HEK293 (cell line): ENCODE data around the gene CIITA.

Experiments
- CTCF ChIA-PET: fragments of 350-600 bp; formaldehyde crosslinking; extraction: SDS; loops from one replicate; lab custom pipeline; 2021; ENCODE audit warnings: antibody characterized with exemption; lab: Yijun Ruan, JAX
- POLR2A ChIA-PET: fragments of 300-600 bp; formaldehyde crosslinking; extraction: SDS; loops from one replicate; lab custom pipeline; 2020; ENCODE audit warnings: antibody characterized with exemption, inconsistent platforms; lab: Yijun Ruan, JAX
- H3K27ac ChIP-seq: fragments of 200-500 bp; sonication (Bioruptor generic); 2 replicates; pipeline ENCODE4 v1.5.1; 2014; ENCODE audit warnings: low read depth, low read length, control low read depth, inconsistent platforms; ENCODE audit errors: extremely low read depth
- H3K36me3 ChIP-seq, 2 experiments: fragments of 200-500 bp in 1 of 2; sonication (Bioruptor generic) in 1 of 2; 1 replicate in 1 of 2; 2 replicates in 1 of 2; pipeline ENCODE4 v1.5.1; 2014 to 2017; ENCODE audit warnings: inconsistent platforms in 2 of 2, low read length in 2 of 2; ENCODE audit not compliant: control insufficient read depth in 2 of 2, insufficient read depth in 1 of 2
- H3K4me1 ChIP-seq: fragments of 200-500 bp; sonication (Bioruptor generic); 2 replicates; pipeline ENCODE4 v1.5.1; 2014; ENCODE audit warnings: mild to moderate bottlenecking, low read length, inconsistent platforms; ENCODE audit not compliant: control insufficient read depth, insufficient read depth
- H3K4me3 ChIP-seq: 2 replicates; pipeline ENCODE4 v1.5.1; 2011; ENCODE audit warnings: low read depth, mild to moderate bottlenecking, control low read depth, low read length, moderate library complexity
- H3K9me3 ChIP-seq: fragments of 200-500 bp; sonication (Bioruptor generic); 2 replicates; pipeline ENCODE4 v1.5.1; 2014; ENCODE audit warnings: low read depth, low read length, inconsistent platforms; ENCODE audit not compliant: control insufficient read depth, insufficient read depth
- EGR2 ChIP-seq: fragments of 450-650 bp; formaldehyde crosslinking; IDR thresholded peaks from 2 replicates; pipeline ENCODE4 v1.5.1; 2016; ENCODE audit warnings: low read depth, missing biosample characterization, missing genetic modification characterization
- TCF7L2 ChIP-seq: IDR thresholded peaks from 2 replicates; pipeline ENCODE4 v1.6.1; 2011; ENCODE audit warnings: low read depth, mild to moderate bottlenecking, inconsistent platforms, low read length, moderate library complexity, borderline replicate concordance
- YY2 ChIP-seq: fragments of 450-650 bp; formaldehyde crosslinking; IDR thresholded peaks from 2 replicates; pipeline ENCODE4 v1.5.1; 2016; ENCODE audit warnings: missing biosample characterization, missing genetic modification characterization
- ZBTB21 ChIP-seq: fragments of 450-650 bp; formaldehyde crosslinking; IDR thresholded peaks from 2 replicates; pipeline ENCODE4 v1.5.1; 2017; ENCODE audit warnings: missing biosample characterization, missing genetic modification characterization
- ZNF146 ChIP-seq: fragments of 450-650 bp; formaldehyde crosslinking; IDR thresholded peaks from 2 replicates; pipeline ENCODE4 v1.5.1; 2016; ENCODE audit warnings: missing biosample characterization, missing genetic modification characterization
- ZNF2 ChIP-seq: fragments of 450-650 bp; formaldehyde crosslinking; IDR thresholded peaks from 2 replicates; pipeline ENCODE4 v1.5.1; 2016; ENCODE audit warnings: missing biosample characterization, missing genetic modification characterization
- ZNF23 ChIP-seq: fragments of 450-650 bp; formaldehyde crosslinking; IDR thresholded peaks from 2 replicates; pipeline ENCODE4 v1.5.1; 2016; ENCODE audit warnings: missing biosample characterization, missing genetic modification characterization, borderline replicate concordance
- ZNF621 ChIP-seq: fragments of 450-650 bp; formaldehyde crosslinking; IDR thresholded peaks from 2 replicates; pipeline ENCODE4 v1.5.1; 2017; ENCODE audit warnings: missing biosample characterization, missing genetic modification characterization
- ZNF768 ChIP-seq: fragments of 450-650 bp; formaldehyde crosslinking; IDR thresholded peaks from 2 replicates; pipeline ENCODE4 v1.5.1; 2018; ENCODE audit warnings: missing biosample characterization, mild to moderate bottlenecking, missing genetic modification characterization
- ZNF785 ChIP-seq: fragments of 450-650 bp; formaldehyde crosslinking; IDR thresholded peaks from 2 replicates; pipeline ENCODE4 v1.5.1; 2016; ENCODE audit warnings: missing biosample characterization, missing genetic modification characterization
- ZNF792 ChIP-seq: fragments of 450-650 bp; formaldehyde crosslinking; IDR thresholded peaks from 2 replicates; pipeline ENCODE4 v1.5.1; 2016; ENCODE audit warnings: missing biosample characterization, missing genetic modification characterization
- TF ChIP-seq, protein P1 (sequence below): fragments of 450-650 bp; formaldehyde crosslinking; IDR thresholded peaks from 2 replicates; pipeline ENCODE4 v1.5.1; 2017; ENCODE audit warnings: missing biosample characterization, missing genetic modification characterization
- TF ChIP-seq, protein P2 (sequence below): fragments of 450-650 bp; IDR thresholded peaks from 2 replicates; pipeline ENCODE4 v1.5.1; 2018; ENCODE audit warnings: missing biosample characterization, missing genetic modification characterization
- TF ChIP-seq, protein P3 (sequence below): fragments of 450-650 bp; formaldehyde crosslinking; IDR thresholded peaks from 2 replicates; pipeline ENCODE4 v1.5.1; 2016; ENCODE audit warnings: missing biosample characterization, missing genetic modification characterization
- TF ChIP-seq, protein P4 (sequence below): fragments of 450-650 bp; formaldehyde crosslinking; IDR thresholded peaks from 2 replicates; pipeline ENCODE4 v1.5.1; 2016; ENCODE audit warnings: missing biosample characterization, missing genetic modification characterization

Gene CIITA

DNA sequence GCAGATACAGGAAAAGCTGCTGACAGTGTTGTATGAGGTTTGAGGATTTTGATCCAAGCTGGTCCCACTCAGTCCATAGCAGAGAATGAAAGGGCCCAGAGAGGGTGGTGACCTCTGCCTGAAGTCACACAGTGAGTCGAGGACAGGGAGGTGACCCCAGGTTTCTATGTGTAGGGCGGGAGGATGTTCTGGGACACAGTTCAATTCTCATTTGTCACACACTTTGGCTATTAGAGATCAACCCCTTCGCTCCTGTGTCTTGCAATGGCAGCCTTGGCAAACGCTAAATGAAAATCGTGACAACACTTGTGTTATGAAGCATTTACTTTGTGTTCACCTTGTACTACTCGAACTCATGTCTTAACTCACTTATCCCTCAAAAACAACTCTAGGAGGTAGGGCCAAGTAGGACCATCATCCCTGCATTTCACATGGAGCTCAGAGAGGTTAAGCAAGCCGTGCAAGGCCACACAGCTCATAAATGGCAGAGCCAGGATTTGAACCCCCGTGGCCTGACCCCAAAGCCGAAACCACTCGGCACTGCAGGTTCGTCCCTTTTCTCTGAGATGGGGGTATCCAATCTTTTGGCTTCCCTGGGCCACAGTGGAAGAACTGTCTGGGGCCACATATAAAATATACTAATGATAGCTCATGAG is 55.1 kb downstream of the CIITA start:
- H3K4me1 ChIP-seq, result no peaks in the 10 kb centered on the region
- H3K9me3 ChIP-seq, result no peaks in the 10 kb centered on the region
- TF ChIP-seq ZNF768 (tag by site-specific recombination), result peak; percentile 67; the same call in 1 of the 2 replicates
- TF ChIP-seq, protein P1, sequence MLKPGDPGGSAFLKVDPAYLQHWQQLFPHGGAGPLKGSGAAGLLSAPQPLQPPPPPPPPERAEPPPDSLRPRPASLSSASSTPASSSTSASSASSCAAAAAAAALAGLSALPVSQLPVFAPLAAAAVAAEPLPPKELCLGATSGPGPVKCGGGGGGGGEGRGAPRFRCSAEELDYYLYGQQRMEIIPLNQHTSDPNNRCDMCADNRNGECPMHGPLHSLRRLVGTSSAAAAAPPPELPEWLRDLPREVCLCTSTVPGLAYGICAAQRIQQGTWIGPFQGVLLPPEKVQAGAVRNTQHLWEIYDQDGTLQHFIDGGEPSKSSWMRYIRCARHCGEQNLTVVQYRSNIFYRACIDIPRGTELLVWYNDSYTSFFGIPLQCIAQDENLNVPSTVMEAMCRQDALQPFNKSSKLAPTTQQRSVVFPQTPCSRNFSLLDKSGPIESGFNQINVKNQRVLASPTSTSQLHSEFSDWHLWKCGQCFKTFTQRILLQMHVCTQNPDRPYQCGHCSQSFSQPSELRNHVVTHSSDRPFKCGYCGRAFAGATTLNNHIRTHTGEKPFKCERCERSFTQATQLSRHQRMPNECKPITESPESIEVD, result no peak
- POLR2A ChIA-PET, result interaction anchor here (0.6 to 2.0 kb wide), 2 partner anchors 10 to 155 kb away, joined by 4 to 8 read pairs; partner anchors contain the start of gene DEXI
- no peak overlapping the region for H3K27ac ChIP-seq
- H3K36me3 ChIP-seq, result peaks cover 0 to 60% of the 10 kb centered on the region in 2 experiments; a peak in 2 of 3 replicates
- CTCF ChIA-PET, result interaction anchor here (0.6 to 1.5 kb wide), 3 partner anchors 13 to 195 kb away, joined by 3 read pairs; no protein-coding TSS in a partner anchor
- no peak overlapping the region for H3K4me3 ChIP-seq

DNA sequence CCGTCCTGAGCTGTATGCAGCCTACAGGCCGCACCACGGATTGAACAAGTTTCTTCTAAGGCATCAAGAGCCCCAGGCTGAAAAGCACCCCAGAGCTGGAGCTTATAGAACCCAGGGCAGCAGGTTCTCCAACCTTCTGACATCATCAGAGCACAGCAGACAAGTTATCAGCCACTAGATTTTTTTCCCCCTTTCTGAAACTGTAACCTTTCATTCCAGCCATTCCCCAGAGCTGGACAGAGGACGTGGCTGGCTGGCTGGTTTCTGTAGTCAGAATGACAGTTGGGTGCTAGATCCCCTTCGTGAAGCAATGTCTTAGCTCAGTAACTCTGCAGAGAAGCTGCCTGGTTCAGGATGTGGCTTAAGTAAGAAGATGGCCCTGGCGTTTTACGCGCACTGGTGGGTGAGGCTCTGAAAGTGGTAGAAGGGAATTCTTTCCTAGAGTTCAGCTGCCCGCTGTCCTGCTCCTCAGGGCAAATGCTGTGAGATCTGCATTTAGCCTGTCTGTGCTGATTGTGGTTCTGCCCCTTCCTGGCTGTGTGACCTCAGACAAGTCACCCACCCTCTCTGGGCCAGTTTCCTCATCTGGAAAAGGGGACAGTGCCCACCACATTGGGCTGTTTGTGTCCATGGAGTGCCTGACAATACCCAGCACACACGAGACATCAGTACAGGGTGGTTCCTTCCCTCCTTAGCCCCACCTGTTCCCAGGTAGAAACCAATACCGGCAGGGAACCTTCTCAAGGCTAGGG is 56.1 kb downstream of the CIITA start:
- ChIA-PET CTCF (interaction anchor here (0.6 to 1.5 kb wide), 2 partner anchors 9 to 14 kb away, joined by 3 read pairs; partner anchors contain the start of gene DEXI), POLR2A (interaction anchor here (2.0 kb wide), 1 partner anchor 9 kb away, joined by 8 read pairs; the partner anchor contains the start of gene DEXI)
- H3K27ac ChIP-seq, result no peak overlapping the region
- no peaks in the 10 kb centered on the region for H3K4me1 ChIP-seq
- TF ChIP-seq, protein P2, sequence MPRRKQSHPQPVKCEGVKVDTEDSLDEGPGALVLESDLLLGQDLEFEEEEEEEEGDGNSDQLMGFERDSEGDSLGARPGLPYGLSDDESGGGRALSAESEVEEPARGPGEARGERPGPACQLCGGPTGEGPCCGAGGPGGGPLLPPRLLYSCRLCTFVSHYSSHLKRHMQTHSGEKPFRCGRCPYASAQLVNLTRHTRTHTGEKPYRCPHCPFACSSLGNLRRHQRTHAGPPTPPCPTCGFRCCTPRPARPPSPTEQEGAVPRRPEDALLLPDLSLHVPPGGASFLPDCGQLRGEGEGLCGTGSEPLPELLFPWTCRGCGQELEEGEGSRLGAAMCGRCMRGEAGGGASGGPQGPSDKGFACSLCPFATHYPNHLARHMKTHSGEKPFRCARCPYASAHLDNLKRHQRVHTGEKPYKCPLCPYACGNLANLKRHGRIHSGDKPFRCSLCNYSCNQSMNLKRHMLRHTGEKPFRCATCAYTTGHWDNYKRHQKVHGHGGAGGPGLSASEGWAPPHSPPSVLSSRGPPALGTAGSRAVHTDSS, result no peak
- TF ChIP-seq ZNF768 (tag by site-specific recombination) (peak; percentile 82), ZNF23 (tag by site-specific recombination) (no peak)
- H3K9me3 ChIP-seq, result no peaks in the 10 kb centered on the region
- H3K4me3 ChIP-seq, result no peak overlapping the region
- peaks cover 0 to 60% of the 10 kb centered on the region in 2 experiments; a peak in 2 of 3 replicates for H3K36me3 ChIP-seq

DNA sequence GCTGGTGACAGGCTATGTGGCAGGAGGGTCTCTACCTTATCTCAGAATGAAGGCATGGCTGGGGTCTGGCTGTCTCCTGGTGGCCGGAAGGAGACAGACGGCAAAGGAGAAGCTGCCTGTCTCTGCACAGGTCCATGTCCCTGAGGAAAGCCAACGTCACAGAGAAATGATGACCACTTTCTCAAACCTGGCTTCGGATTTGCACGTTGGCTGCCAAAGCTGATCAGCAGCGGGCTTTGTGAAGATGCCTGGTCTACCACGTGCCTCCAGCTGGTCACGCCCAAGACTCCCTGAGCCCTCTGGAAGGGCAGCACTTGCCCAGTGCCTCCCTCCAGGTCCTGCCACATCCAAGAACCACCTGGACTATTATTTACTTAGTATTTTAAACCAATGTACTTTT is 56.9 kb downstream of the CIITA start:
- Histone ChIP-seq H3K4me1 (no peaks in the 10 kb centered on the region), H3K27ac (no peak overlapping the region), H3K36me3 (peaks cover 0 to 60% of the 10 kb centered on the region in 2 experiments; a peak in 2 of 3 replicates), H3K9me3 (no peaks in the 10 kb centered on the region), H3K4me3 (no peak overlapping the region)
- POLR2A ChIA-PET, result interaction anchor here (2.0 kb wide), 1 partner anchor 8 kb away, joined by 8 read pairs; the partner anchor contains the start of gene DEXI
- TF ChIP-seq ZNF2 (tag by site-specific recombination), result no peak
- CTCF ChIA-PET, result no interaction called here

DNA sequence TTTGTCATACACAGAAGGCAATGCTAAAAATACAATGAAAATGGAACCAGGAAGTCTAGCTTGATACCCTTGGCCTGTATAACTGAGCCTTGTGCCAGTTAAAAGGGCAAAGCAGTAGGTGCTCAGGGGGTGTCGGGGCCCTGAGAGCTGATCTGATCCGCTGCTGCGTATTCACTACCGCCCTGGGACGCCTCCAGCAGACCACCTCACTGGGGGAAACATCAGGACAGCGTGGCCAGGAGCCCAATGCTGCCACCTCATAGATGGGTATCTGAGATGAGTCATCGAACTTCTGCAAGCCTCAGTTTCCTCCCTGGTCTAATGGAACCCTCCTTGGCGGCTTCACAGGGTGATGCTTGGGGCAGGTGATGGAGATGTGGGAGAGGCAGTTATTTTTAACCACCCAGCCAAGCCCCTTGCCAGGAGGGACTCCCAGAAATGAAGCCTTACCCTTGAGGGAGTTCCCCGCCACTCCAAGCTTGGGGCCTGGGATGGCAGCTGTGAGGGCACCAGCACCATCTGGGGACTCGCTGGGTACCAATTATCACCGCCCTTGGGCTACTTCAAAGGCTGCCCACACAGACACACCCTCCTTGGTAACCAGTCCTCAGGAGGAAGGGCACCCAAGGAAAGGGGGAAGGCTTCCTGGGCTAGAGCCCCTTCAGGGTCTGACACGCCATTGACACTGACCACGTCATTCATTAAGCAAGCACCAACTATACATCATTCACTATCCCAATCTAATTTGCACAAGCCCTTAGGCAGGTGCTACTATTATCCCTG is 57.5 kb downstream of the CIITA start:
- Histone ChIP-seq H3K4me3 (no peak overlapping the region), H3K9me3 (no peaks in the 10 kb centered on the region), H3K36me3 (peaks cover 0 to 61% of the 10 kb centered on the region in 2 experiments; a peak in 2 of 3 replicates), H3K4me1 (no peaks in the 10 kb centered on the region), H3K27ac (no peak overlapping the region)
- ChIA-PET CTCF (no interaction called here), POLR2A (no interaction called here)
- TF ChIP-seq TCF7L2 (no peak), ZNF785 (tag by site-specific recombination) (no peak), EGR2 (tag by site-specific recombination) (no peak), ZNF792 (tag by site-specific recombination) (no peak), ZNF146 (tag by site-specific recombination) (no peak), ZBTB21 (tag by site-specific recombination) (no peak), YY2 (tag by site-specific recombination) (no peak), ZNF621 (tag by site-specific recombination) (no peak)
- TF ChIP-seq, protein P3, sequence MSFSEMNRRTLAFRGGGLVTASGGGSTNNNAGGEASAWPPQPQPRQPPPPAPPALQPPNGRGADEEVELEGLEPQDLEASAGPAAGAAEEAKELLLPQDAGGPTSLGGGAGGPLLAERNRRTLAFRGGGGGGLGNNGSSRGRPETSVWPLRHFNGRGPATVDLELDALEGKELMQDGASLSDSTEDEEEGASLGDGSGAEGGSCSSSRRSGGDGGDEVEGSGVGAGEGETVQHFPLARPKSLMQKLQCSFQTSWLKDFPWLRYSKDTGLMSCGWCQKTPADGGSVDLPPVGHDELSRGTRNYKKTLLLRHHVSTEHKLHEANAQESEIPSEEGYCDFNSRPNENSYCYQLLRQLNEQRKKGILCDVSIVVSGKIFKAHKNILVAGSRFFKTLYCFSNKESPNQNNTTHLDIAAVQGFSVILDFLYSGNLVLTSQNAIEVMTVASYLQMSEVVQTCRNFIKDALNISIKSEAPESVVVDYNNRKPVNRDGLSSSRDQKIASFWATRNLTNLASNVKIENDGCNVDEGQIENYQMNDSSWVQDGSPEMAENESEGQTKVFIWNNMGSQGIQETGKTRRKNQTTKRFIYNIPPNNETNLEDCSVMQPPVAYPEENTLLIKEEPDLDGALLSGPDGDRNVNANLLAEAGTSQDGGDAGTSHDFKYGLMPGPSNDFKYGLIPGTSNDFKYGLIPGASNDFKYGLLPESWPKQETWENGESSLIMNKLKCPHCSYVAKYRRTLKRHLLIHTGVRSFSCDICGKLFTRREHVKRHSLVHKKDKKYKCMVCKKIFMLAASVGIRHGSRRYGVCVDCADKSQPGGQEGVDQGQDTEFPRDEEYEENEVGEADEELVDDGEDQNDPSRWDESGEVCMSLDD, result no peak
- TF ChIP-seq, protein P4, sequence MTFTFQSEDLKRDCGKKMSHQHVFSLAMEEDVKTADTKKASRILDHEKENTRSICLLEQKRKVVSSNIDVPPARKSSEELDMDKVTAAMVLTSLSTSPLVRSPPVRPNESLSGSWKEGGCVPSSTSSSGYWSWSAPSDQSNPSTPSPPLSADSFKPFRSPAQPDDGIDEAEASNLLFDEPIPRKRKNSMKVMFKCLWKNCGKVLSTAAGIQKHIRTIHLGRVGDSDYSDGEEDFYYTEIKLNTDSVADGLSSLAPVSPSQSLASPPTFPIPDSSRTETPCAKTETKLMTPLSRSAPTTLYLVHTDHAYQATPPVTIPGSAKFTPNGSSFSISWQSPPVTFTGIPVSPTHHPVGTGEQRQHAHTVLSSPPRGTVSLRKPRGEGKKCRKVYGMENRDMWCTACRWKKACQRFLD (tag by site-specific recombination), result no peak
